Stimulated activated CD8-positive, alpha-beta memory T cell treated with anti-CD3 and anti-CD28 coated beads, Interleukin-4, amount 100 ng/mL, for 4 hours (primary cell): ENCODE results near the gene FAM107B.
"Not testable (repeated sequence)": the region's sequence is repeated elsewhere in the genome, so short reads cannot be mapped to it uniquely, and the experiment has no call there.

Source experiments
- DNase-seq, 2 donors: peaks; one replicate each; pipeline ENCODE4 v3.0.0-alpha.2; 2020; ENCODE audit warnings: low read depth in 2 of 2, low spot score in 1 of 2

FAM107B gene

GRCh38 chr10:14696821-14697220 is 77.9 kb downstream of the FAM107B start:
- DNase-seq, result no peak

DNA sequence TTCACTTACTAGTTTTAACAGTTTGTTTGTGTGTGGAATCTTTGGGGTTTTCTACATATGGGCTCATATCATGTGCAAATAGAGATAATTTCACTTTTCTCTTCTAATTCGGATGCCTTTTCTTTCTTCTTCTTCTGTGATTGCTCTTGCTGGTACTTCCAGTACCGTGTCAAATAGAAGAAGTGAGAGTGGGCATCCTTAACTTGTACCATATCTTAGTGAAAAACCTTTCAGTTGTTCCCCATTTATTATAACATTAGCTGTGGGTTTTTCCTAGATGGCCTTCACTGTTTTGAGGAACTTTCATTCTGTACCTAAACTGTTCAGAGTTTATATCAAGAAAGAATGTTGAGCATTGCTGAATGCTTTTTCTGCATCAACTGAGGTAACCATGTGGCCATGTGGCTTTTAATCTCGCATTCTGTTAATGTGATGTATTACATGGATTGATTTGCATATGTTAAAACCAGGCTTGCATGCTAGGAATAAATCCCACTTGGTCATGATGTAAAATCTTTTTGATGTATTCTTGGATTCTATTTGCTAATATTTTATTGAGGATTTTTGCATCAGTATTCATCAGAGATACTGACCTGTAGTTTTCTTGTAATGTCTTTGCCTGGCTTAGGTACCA is 78.7 kb downstream of the FAM107B start:
- DNase-seq, result no peak

DNA sequence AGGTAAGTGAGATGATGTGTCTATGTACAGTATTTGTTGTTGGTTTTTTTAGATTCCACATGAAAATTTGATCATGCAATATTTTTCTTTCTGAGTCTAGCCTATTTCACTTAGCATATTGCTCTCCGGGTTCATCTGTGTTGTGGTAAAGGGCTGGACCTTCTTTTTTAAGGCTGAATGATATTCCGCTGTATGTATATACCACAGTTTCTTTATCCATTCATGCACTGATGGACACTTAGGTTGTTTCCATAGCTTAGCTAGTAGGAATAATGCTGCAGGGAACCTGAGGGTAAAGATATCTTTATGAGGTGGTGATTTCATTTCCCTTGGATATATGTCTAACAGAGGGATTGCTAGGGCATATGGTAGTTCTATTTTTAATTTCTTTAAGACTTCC is 80.8 kb downstream of the FAM107B start:
- DNase-seq, result no peak

GRCh38 chr10:14692344-14693076 is 82.2 kb downstream of the FAM107B start:
- DNase-seq, result no peak

DNA sequence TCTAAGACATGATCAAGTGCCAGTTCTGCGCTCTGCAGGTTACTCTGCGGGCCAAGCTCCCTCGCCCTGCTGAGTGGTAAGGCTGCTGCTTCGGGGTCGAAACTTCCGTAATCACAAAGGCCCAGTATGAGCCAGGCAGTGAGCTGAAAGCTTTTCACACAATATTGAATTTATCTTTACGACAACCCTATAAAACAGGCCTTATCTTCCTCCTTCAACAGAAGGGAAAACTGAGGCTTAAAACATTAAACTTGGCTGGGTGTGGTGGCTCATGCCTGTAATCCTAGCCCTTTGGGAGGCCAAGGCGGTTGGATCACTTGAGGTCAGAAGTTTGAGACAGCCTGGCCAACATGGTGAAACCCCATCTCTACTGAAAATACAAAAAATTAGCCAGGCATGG is 83.3 kb downstream of the FAM107B start:
- DNase-seq, result no peak

DNA sequence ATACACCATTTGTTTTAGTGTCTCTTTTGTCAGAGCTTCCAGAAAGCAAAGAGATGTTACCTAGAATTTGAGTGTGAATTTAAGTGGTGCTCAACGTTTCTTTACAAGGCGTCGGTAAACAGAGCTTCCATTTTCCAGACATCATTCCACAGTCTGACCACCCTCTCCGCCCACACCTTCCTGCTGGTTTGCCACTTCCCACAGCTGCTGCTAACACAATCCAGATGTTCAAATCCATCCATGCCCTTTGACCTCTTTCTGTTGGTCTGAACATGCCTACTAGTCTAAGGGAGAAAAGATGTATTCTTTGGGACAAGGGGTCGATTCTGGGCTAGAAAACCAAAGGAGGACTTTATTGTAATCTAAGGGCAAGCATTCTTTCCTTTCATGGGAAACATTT is 86.1 kb downstream of the FAM107B start:
- DNase-seq, result no peak

- DNase-seq, result not testable (repeated sequence)
Measured at GRCh38 chr10:14688189-14688588, 86.5 kb downstream of the FAM107B start.

GRCh38 chr10:14687340-14687739 is 87.4 kb downstream of the FAM107B start:
- no peak for DNase-seq

DNA sequence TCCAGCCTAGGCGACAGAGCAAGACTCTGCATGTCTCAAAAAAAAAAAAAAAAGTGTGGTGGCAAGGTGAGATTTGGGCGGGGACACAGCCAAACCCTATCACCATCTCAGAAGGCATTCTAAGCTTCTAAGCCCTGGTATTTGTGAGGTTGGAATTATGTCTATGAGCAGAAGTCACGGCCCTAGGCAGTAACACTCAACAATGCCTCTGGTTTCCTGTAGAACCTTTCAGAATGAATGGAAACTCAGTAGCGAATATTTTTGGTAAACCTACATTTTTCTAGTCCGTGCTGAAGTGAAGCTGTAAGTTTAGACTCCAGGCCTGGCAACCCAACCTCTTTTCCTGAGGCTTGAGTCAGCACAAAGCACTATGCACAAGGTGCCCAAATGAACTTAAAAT is 88.3 kb downstream of the FAM107B start:
- DNase-seq, result no peak

GRCh38 chr10:14684354-14684753 is 90.3 kb downstream of the FAM107B start:
- no peak for DNase-seq

- DNase-seq, result no peak
Measured at GRCh38 chr10:14683256-14683655, 91.4 kb downstream of the FAM107B start.

- no peak for DNase-seq
Measured at GRCh38 chr10:14681802-14682201, 92.9 kb downstream of the FAM107B start.

- no peak for DNase-seq
Measured at GRCh38 chr10:14681305-14681704, 93.4 kb downstream of the FAM107B start.

DNA sequence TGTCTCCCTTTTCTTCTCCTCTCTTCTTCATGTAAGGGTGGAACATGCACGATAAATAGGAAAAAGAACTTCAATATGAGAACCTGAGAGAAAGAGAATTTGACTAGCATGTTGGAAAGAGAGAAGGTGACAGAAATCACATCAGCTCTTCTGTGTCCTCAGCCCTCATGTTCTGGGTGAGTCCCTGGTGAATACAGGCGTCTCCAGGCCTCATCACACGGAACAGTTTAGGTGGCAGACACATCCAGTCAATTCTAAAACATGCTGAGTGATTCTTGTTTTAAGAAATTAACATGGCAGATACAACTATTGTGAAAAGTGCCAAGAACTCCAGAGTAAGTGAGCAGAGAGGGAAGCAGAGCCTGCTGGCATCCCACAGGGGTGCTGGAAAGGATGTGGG is 96.1 kb downstream of the FAM107B start:
- no peak for DNase-seq

- DNase-seq, result no peak
Measured at GRCh38 chr10:14676732-14677131, 98.0 kb downstream of the FAM107B start.

- DNase-seq, result no peak
Measured at GRCh38 chr10:14674376-14675050, 100.2 kb downstream of the FAM107B start.

DNA sequence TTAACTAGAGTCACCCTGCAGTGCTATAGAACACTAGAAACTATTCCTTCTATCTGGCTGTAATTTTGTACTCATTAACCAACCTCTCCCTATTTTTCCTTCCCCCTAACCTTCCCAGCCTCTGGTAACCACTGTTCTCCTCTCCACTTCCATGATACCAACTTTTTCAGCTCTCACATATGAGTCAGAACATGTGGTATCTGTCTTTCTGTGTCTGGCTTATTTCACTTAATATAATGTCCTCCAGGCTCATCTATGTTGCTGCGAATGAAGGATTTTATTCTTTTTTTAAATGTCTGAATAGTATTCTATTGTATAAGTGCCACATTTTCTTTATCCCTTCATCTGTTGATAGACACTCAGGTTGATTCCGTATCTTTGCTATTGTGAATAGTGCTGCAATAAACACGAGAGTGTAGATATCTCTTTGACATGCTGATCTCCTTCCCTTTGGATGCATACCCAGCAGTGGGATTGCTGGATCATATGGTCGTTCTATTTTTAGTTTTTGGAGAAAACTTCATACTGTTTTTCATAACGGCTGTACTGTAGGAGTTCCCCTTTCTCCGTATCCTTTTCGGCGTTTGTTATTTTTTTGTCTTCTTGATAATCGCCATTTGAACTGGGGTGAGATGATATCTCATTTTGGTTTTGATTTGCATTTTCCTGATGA is 101.4 kb downstream of the FAM107B start:
- DNase-seq, result no peak

DNA sequence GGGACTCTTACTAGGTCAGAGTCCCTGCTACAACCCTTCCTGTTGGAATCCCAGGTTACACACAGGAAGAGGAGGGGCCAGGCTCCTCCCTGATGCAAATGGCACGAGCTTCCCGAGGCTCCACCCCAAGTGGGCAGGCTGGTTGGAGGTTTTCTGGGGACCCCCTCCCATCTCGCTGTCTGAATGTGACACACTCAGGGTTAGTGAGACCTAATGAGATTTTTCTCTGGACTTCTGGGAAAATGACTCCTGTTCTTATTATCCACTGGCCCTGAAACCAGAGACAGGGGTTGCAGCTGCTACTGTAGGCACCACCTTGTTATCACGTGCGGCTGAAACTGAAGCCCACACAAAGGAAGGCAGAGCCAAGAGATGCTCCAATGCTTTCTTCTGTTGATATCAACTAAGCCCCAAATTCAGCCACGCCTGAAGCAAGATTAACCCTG is 103.3 kb downstream of the FAM107B start:
- no peak for DNase-seq

- no peak for DNase-seq
Measured at GRCh38 chr10:14670551-14671240, 104.0 kb downstream of the FAM107B start.

DNA sequence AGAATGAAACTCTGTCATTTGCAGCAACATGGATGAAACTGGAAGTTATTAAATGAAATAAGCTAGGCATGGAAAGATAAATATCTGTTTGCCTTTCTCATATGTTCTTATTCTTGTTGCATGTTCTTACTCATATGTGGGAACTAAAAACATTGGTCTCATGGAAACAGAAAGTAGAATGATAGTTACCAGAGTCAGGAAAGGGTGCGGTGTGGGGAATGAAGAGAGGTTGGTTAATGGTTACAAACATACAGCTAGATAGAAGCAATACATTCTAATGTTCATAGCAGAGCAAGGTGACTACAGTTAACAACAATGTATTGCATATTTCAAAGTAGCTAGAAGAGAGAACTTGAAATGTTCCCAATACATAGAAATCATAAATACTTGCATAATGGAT is 105.1 kb downstream of the FAM107B start:
- DNase-seq, result no peak

DNA sequence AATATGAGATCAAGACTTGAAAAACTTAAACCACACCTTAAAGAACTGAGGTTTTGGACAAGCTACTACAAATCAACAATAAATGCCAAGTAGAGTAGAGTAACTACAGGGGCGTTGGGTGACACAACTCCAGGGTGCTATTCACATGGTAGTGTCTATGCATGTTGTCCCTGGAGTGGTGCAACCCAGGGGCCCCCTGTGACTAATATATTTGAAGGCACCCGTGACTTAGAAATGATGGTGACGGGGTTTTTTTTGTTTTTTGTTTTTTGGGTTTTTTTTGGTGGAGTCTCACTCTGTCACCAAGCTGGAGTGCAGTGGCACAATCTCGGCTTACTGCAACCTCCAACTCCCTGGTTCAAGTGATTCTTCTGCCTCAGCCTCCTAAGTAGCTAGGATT is 106.9 kb downstream of the FAM107B start:
- no peak for DNase-seq
